Measurements from ENCODE around the gene CCDC127. TPM values are rescaled to one million over a fixed set of nuclear protein-coding genes. Genes with fewer than 3 reads are reported as not detected.
"Not testable (repeated sequence)": the region's sequence is repeated elsewhere in the genome, so short reads cannot be mapped to it uniquely, and the experiment has no call there.

The CCDC127 gene
- total RNA-seq, 1 donor from 2014 or later = 4.8 TPM

DNA sequence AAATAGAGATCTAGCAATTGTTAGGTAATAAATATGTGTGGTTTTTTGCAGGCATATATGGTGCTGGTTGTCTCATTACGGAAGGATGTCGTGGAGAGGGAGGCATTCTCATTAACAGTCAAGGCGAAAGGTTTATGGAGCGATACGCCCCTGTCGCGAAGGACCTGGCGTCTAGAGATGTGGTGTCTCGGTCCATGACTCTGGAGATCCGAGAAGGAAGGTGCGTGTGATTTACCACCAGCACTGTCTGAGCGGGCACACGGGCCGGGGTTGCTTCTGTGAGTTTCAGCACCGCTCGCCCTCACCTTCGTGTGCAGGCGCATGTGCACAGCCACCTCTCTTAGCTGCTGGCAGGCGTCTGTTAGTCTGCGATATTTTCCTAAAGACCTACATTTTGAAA is 15.5 kb upstream of the CCDC127 start:
- DNase-seq = not testable (repeated sequence)

DNA sequence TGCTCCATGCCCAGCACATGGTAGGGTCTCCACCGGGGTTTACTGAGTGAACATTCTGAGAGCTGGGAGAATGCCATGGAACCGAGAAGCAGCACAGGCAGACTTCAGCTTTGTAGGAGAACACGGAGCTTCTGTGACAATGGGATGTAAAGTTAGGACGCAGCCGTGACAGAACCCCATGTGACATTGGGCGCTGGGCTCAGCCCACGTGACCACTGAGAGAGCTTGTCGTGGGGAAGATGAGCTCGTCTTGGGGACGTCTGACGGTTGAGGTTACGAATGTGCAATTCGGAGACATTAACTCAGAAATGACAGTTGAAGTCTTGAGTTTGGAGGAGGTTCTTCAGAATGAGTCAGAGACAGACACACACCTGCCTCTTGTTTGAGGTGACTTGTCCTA is 13.7 kb upstream of the CCDC127 start:
- DNase-seq = no peak

DNA sequence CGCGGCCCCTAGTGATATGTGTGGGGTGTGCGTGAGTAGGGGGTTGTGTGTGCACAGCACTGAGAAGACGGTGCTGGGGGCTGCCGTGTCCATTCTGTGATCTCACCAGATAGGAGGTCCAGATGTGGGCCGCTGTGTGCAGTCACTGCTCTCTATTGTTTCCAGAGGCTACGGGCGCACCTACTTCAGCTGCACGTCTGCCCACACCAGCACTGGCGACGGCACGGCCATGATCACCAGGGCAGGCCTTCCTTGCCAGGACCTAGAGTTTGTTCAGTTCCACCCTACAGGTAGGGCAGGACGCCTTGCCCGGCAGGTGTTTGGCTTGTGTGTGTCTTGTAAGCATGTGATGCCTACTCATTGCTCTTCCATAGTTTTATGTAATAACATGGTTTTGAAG is 12.8 kb upstream of the CCDC127 start:
- DNase-seq = no peak

DNA sequence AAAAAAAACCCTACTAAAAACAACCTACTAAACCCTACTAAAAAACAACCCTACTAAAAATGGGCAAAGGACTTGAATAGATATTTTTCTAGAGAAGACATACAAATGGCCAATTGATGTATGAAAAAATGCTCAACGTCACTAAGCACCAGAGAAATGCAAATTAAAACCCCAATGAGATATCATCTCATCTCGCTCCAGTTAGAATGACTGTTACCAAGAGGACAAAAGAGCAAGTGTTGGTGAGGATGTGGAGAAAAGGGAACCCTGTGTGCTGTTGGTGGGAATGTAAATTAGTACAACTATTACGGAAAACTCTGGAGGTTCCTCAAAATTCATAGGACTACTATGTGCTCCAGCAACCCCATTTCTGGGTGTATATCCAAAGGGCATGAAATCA is 10.9 kb upstream of the CCDC127 start:
- DNase-seq = no peak

DNA sequence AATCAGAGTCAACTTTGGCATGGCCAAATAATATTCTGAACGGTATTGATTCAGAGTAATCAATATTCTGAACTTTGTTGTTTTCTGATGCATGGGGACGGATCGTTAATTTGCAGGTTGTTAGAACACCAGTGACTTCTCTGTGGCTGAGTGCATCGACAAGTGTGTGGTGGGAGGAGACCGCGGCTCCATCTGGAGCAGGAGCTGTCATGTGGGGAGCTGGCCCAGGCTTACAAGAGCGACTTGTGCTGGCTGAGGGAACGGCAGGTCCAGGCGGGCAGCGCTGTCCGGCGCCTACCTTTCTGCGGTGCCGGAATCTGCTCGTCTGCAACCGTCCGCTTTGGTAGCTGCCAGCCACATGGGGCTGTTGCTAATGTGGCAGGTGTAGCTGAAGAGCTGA is 9.4 kb upstream of the CCDC127 start:
- not testable (repeated sequence) for DNase-seq

DNA sequence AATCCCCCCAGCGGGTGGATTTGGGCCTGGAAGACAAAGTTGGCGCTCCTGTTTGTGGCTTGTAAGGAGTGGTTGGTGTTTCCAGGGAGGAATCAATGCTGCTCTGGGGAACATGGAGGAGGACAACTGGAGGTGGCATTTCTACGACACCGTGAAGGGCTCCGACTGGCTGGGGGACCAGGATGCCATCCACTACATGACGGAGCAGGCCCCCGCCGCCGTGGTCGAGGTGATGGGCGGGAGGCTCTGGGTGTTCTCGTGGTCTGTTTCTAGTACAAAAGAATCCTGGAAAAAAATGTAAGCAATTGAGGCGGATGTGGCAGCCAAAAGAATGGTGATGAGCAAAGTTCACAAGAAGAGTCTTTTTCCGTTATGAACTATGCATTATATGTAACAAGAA is 7.4 kb upstream of the CCDC127 start:
- no peak for DNase-seq

DNA sequence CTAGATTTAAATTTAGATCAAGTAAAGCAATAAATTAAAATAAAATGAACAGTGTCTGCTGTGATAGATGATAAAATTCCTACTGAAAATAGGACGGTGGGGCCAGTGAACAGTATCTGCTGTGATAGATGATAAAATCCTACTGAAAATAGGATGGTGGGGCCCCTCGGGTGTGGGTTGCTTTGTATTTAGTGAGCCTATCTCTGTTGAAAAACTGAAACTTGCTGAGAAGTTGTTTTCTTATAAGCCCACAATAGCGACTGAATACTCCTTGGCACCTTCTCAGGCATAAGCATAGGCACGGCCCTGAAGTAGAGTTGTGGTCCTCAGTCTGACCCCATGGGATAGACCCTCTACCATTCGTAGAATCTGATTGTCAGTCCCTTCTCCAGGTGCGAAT is 5.8 kb upstream of the CCDC127 start:
- no peak for DNase-seq

DNA sequence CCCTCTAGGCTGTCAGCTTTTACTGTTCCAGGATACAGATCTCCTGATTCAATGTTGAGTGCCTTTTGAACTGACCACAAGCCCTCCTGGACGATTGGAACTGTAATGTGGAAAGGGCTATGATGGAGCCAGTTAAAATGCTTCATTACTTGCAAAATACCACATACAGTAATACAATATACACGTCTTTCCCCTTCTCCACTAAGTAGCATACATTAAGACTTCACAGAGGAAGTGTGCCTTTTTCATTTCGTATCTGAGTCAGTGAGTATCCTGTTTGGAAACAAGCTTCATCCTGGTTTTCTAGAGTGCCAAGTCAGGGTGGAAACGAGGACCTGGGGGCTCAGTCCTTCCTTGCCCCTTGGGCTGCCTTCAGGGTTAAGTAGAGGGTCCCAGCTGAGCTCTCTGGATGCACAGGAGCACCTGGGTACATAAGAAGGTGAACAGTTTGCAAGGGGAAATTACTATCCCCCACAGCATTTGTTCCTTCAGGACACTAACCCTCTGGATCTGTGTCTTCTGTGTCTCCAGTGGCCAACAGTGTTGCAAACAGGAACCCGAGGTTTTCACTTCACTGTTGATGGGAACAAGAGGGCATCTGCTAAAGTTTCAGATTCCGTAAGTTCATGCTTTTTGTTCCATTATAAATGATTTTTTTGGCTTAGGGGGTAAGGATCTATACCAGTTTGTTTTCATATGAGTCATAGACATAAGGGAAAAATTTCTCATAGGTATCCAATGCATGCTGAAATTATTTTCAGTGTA is 5.2 kb upstream of the CCDC127 start:
- not testable (repeated sequence) for DNase-seq

DNA sequence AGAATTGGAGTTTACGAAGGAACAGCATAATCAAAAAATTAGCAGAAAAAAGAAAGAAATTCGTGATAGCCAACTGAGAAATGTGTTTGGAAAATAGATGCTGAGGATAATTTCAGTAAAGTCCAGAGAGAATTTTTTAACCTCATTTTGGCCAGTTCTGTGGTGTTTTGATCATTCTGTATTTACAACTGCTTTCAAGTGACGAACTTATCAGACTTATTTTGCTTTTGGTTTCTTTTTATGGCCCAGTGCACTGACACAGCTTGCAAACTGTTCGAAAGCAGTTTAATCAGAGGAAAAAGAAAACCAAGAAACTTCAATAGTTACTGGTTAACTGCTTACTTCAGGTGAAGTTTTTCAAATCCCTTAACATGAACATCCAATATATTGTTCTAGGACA is 2.0 kb upstream of the CCDC127 start:
- DNase-seq = no peak

DNA sequence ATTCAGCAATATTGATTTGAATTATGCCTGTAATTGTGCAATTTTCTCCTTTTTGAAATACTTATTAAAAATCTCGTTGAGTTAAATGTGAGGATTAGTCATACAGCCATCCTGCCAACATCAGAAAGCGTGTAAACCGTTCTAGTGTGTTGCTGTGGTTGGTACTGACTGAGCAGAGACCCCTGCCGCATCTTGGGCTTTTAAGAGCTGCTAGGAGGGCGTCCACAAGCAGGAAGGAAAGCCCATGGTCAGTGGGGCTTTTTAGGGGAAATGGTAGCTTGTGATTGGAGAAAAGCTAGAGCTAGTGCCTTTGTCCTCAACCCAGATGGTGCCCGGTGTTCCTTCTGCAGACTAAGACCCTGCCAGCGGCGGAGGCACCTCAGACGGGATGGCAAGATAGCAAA is 1.5 kb upstream of the CCDC127 start:
- DNase-seq = no peak

DNA sequence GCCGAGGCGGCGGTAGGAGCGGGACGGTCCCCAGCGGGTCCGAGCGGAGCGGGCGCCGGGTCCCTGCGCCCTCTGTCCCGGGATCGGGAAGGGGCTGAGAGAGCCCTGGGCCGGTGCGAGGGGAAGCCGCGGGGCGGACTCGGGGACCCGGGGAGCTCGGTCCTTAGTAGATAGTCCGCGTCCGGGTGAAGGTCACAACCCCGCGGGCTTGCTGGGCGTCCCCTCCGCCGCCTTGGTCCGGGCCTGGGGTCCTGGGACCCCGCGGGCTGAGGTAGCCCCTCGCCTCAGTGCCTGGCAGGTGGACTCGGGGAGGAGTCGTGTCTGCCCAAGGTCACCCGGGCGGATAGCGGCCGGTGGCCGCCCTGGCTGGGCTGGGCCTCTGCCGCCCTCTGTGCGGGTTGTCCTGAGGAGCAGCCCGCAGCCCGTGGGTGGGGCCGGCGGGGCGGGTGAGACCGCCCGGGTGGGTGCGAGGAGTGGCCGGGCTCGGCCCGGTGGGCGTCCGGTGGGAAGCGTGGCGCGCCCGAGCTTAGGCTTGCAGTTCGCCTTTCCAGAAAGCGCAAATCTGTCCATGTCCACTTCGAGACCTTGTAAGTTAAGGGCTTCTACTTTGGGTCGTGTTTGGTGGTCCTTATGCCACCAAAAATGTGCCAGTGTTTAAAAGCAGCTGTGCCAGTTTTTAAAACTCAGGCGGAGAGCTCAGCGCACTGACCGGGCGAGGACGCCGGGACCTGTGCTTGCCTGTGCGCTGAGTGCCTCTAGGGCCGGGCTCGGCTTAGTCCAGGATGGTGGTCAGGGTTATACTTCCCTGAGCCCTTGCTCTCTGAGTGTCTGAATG is 721 bp upstream of the CCDC127 start:
- DNase-seq = no peak

DNA sequence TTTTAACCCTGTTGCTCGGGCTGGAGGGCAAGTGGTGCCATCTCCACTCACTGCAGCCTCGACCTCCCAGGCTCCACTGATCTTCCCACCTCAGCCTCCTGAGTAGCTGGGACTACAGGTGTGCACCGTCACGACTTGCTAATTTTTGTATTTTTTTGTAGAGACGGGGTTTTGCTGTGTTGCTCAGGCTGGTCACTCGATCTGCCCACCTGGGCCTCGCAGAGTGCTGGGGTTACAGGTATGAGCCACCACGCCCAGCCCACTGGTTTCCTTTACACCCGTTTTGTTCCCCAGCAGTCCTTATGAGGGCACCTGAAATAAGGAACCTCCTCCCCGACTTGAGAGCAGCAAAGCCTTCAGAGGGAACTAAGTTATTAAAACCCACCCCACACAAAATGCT is 1.9 kb downstream of the CCDC127 start:
- not testable (repeated sequence) for DNase-seq

DNA sequence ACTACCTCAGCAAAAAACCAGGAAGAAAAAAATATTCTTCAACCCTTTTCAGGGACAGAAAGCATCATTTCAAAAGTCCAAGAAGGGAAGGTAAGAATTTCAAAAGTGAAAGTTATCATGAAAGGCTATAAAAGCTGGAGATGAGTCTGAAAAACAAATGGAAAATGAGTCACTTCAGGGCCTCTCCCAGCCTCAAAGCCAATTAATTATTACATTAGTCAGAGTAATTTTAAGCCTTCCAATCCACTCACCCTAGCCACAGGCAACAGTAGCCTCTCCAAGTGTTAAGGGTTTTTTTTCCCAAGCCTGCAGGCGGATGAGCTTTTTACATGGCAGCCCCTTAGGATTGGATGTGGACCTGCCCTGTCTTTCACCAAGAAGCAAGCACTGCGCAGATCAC is 2.7 kb downstream of the CCDC127 start:
- not testable (repeated sequence) for DNase-seq

DNA sequence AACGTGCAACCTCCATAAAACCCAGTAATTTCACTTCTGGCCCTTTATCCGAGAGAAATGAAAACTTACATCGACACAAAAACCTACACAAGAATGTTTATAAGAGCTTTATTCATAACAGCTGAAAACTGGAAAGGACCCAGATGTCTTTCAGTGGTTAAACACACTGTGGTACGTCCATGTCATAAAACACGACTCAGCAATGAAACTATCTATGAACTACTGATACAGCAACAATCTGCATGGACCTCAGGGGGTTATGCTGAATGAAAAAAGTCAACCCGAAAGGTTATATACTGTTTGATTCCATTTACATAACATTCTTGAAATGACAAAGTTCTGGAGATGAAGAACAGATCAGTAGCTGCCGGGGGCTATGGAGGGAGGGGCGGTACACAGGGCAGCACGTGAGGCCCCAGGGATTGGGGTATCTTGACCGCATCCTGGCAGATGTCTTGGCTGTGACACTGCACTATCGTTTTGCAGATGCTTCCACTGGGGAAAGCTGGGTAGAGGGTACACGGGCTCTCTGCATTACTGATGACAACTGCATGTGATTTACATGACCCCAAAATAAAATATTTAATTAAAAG is 4.1 kb downstream of the CCDC127 start:
- no peak for DNase-seq

DNA sequence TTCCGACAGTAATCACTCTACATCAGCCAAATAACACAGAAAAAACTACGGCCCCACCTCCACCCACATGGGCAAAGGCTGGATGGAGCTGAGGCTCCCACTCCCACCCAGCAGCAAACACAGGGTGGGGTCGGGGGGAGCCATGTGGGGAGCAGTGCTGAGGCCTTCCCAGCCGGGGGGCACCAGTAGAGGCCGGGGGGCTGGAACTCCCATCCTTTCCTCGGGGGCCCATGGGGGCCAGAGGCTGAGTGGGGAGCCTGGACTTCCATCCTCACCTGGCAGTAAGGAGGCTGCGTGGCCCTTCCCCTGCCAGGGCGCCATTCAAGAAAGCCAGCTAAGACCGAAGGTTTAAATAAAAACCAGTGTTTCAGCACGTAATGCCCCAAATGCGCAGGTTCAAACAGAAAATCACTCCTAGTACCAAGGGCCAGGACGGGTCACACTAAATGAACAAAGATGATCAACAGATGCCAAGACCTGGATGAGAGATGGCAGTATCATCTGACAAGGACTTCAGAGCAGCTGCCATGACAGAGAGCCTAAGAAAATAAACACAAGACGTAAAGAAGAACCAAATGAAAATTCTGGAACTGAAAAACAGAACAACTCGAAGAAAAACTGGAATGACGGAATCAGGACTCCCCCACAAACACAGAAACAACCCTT is 9.4 kb downstream of the CCDC127 start:
- DNase-seq = no peak

DNA sequence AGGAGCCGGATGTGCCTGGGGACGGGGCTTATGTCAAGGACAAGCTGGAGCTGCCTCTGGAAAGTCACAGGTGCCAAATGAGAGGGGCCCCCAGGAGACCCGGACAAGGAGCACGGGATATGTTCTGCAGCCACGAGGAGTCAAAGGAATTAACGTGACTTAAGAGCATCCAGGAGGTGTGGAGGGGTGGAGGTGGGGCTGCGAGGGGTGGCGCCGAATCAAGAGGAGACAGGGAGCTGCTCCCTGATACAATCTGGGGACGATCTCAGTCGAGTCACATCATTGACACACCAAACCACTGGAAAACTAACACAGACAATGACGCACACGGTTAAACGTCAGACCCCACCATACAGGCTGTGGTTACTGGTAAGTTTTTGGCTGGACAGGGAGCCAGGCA is 10.4 kb downstream of the CCDC127 start:
- DNase-seq = no peak

DNA sequence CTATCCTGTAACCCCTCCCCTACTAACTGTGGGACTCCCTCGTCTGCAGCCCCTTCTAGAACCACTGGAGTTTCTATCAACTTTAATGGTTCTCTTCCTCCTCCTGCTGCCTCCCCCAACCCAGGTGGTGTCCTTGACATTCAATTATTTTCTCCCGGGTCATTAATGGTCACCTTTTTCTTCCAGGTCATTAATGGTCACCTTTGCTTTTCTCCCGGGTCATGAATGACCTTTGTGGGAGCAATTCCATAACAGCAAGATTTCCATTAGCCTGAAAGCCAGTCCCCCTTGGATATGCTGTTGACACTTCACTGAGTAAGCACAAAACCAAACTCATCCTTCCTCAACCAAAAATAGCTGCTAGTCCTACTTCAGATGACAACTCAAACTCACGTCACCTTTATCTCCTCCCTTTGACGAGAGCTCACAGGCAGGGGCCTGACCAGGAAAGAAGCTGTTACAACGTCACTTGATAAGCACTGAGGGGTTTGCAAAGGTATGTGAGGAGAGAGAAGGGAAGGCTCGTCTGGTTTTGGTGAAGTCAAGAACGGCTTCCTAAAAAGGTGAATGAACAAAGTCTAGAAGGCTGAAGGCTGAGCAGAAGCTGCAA is 10.9 kb downstream of the CCDC127 start:
- DNase-seq = no peak

DNA sequence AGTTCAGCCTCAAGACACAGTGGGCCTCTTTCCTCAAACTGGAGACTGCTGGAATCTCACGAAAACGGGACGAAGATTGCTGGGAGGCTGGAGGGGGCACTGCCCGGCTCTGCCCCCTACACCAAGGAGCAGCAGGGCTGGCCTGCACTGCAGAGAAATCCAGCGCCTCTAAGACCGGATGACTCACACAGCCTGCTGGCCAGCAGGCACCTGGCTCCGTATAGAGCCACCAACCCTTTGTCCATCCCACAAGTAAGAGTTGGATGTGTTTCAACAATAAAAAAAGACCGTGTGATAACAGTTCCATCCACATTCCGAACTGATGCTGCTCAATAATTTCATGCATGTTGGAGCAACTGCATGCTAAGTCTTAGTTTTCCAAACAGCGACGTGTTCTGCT is 11.5 kb downstream of the CCDC127 start:
- DNase-seq = no peak

DNA sequence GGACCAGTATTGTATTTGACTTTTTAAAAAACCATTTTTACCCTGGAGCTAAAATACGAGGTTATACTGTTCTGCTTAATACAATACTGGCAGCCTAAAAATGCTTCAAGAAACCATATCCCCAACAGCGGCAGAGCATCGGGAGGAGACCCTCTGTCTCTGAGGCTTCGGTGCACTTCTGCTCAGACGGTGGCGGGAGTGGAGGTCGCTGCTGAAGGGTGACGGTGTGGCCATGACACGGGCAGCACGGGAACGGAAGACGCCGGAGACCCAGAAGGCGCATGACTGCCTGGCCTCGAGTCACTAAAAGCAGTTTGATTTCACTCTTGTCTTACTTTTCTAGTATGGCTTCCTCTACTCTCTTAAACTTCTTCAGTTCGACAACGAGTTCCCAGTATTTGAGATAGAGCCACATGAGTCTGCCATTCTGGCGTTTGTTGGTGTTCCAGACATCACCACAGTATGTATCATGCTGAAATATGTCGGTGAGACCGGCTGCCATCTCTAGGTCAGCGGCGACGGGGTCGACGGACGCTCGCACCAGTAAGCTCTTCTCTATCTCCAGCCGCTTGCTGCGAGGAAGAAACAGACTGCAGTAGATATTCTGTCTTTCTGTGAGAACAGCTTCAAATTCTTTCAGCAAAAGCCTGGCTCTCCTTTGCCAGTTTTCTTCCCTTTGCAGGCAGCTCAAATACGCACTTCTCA is 12.8 kb downstream of the CCDC127 start:
- DNase-seq = no peak

DNA sequence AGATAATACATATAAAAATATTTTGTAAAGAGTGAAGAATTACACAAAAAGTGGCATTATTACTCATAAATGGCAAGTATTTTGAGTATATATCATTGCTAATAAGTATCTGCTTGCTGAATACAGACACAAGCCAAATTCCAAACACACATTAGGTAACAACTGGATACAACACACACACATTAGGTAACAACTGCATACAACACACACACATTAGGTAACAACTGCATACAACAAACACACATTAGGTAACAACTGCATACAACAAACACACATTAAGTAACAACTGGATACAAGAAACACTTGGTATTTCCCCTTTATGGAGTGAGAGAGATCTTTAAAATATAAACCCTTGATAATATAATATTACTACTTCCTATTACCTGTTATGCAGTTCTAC is 13.5 kb downstream of the CCDC127 start:
- DNase-seq = no peak

DNA sequence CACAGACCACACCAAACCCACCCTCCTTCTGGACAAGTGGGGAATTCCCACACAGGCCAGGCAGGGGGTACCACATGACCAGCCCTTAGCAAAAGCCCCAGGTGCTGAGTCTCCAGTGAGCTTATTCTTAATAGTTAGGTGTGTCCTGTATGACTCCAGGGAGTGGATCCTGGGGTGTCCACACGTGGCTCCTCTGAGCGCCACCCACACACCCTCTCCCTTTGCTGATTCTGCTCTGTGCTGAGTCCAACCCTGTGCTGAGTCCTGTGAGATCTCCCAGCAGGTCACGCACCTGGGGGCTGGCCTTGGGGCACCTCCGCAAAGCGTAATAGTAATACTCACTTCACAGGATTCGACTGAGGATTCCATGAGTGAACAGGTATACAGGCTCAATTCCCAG is 14.0 kb downstream of the CCDC127 start:
- no peak for DNase-seq

Measured in skin of body (tissue), 2 donors.